ENCODE data around the gene PITX2. TPM values are rescaled to one million over a fixed set of nuclear protein-coding genes. Genes with fewer than 3 reads are reported as not detected.

Gene PITX2
- total and polyA plus RNA-seq, 2 of the 13 experiments (the other 11 are each of a cell fraction or from before 2014, with no cell fraction given), result not detected

GRCh38 chr4:110636171-110636679 lies 13.3 kb upstream of the PITX2 start:
- in situ Hi-C loops (cut with HindIII; ENCODE audit: extremely low pct_ligation_motif_present, low pct_unique_long_range_greater_than_20kb), result no loop called here

More at GRCh38 chr4:110636171-110636679, 13.3 kb upstream of the PITX2 start:
- Histone ChIP-seq H3K9ac (ENCODE audit: insufficient read depth, low read depth, low read length) (no peak overlapping the region), H3K4me3 (replicated peaks in 1 of 3; ENCODE audit: insufficient read depth in 1 of 3, low read depth in 2 of 3, low read length in 3 of 3) (no peak overlapping the region), H3K4me2 (ENCODE audit: low read depth, low read length) (no peak overlapping the region), H3K4me1 (ENCODE audit: insufficient read depth, low read length) (peaks cover 16% of the 10 kb centered on the region), H3K79me2 (ENCODE audit: insufficient read depth, low read length) (no peaks in the 10 kb centered on the region), H2AFZ (ENCODE audit: low read length) (no peak overlapping the region), H3K27me3 (ENCODE audit: control insufficient read depth in 1 of 2, insufficient read depth in 2 of 2, low read length in 2 of 2) (peaks cover 0 to 84% of the 10 kb centered on the region in 2 experiments), H4K20me1 (ENCODE audit: insufficient read depth, low read length) (no peaks in the 10 kb centered on the region), H3K9me3 (ENCODE audit: low read length) (no peaks in the 10 kb centered on the region), H3K27ac (ENCODE audit: extremely low read length, insufficient read depth, low read length) (no peak overlapping the region), H3K36me3 (replicated peaks in 1 of 2; ENCODE audit: control insufficient read depth in 1 of 2, insufficient read depth in 2 of 2, low read length in 2 of 2) (no peaks in the 10 kb centered on the region)
- POLR2A ChIA-PET, result no interaction called here
- WGBS (ENCODE audit: low lambda C conversion rate), result 5% methylated on average over 11 of the region's 12 CpGs
- intact Hi-C loops (cut with micrococcal nuclease; ENCODE audit: unreplicated experiment), result no loop called here
- FAIRE-seq (no peak), DNase-seq (ENCODE audit: low spot score) (no peak), ATAC-seq (no peak)
- BruUV-seq (replicated peaks), result no TSS peak
- TF ChIP-seq ISL2 (CRISPR knock-in tag; IDR thresholded peaks at IDR 0.05) (no peak), ZNF30 (CRISPR knock-in tag; IDR thresholded peaks at IDR 0.05) (no peak), ZNF670 (CRISPR knock-in tag; IDR thresholded peaks at IDR 0.05; ENCODE audit: borderline replicate concordance) (no peak), ZBTB14 (CRISPR knock-in tag; IDR thresholded peaks at IDR 0.05) (no peak), ZSCAN25 (CRISPR knock-in tag; IDR thresholded peaks at IDR 0.05) (no peak), ATRX (CRISPR knock-in tag; IDR thresholded peaks at IDR 0.05; ENCODE audit: borderline replicate concordance) (no peak), MED1 (CRISPR knock-in tag; IDR thresholded peaks at IDR 0.05) (no peak), SAP130 (CRISPR knock-in tag; IDR thresholded peaks at IDR 0.05; ENCODE audit: low read depth) (no peak), ZNF414 (CRISPR knock-in tag; IDR thresholded peaks at IDR 0.05) (no peak), ZNF230 (CRISPR knock-in tag; IDR thresholded peaks at IDR 0.05) (no peak), ZNF512B (CRISPR knock-in tag; IDR thresholded peaks at IDR 0.05; ENCODE audit: borderline replicate concordance) (no peak)
- CTCF ChIA-PET (ENCODE audit: low intra/inter-chr PET ratio, low total read pairs), result no interaction called here
